A673 (cell line): ENCODE measurements around the gene SLC12A7. TPM values are rescaled to one million over a fixed set of nuclear protein-coding genes. Genes with fewer than 3 reads are reported as not detected.

Experiments
- BruUV-seq: library from RNA; stranded (reverse); fragments of 400-500 nt; replicated peaks from 2 replicates; lab custom pipeline; 2021; lab: Mats Ljungman, UMichigan
- CTCF ChIA-PET: fragments of 300-600 bp; sonication (Branson Sonifier 250); formaldehyde crosslinking; loops from one replicate; lab custom pipeline; 2022; ENCODE audit warnings: antibody characterized with exemption; lab: Charles Lee
- POLR2A ChIA-PET: fragments of 300-600 bp; sonication (Branson Sonifier 250); formaldehyde crosslinking; loops from one replicate; lab custom pipeline; 2022; ENCODE audit warnings: antibody characterized with exemption; ENCODE audit not compliant: low non-redundant PET; lab: Charles Lee
- DNase-seq: peaks from one replicate; pipeline ENCODE4 v3.0.0-alpha.2; 2015; ENCODE audit warnings: low spot score
- H3K27ac ChIP-seq: fragments of 200-600 bp; sonication (generic); 2 replicates; pipeline ENCODE4 v1.5.1; 2016; ENCODE audit warnings: mixed run types, low read depth, mild to moderate bottlenecking, mixed read lengths, antibody characterized with exemption, low read length; ENCODE audit not compliant: poor library complexity, severe bottlenecking
- H3K27me3 ChIP-seq: fragments of 200-600 bp; sonication (generic); replicated peaks from 2 replicates; pipeline ENCODE4 v1.6.1; 2017; ENCODE audit warnings: mixed run types, low read depth, mild to moderate bottlenecking, mixed read lengths, antibody characterized with exemption, low read length; ENCODE audit not compliant: insufficient read depth, poor library complexity
- H3K36me3 ChIP-seq: fragments of 200-600 bp; sonication (generic); 2 replicates; pipeline ENCODE4 v1.6.1; 2016; ENCODE audit warnings: mixed run types, mild to moderate bottlenecking, mixed read lengths, antibody characterized with exemption, low read length; ENCODE audit not compliant: insufficient read depth, poor library complexity, severe bottlenecking
- H3K4me1 ChIP-seq: fragments of 200-600 bp; sonication (generic); 2 replicates; pipeline ENCODE4 v1.6.1; 2017; ENCODE audit warnings: mixed run types, mild to moderate bottlenecking, mixed read lengths, antibody characterized with exemption, low read length; ENCODE audit not compliant: insufficient read depth, poor library complexity, severe bottlenecking
- H3K4me3 ChIP-seq: fragments of 200-600 bp; sonication (generic); 2 replicates; pipeline ENCODE4 v1.5.1; 2016; ENCODE audit warnings: low read depth, mixed run types, mild to moderate bottlenecking, mixed read lengths, low read length; ENCODE audit not compliant: poor library complexity, severe bottlenecking
- H3K9me3 ChIP-seq: fragments of 200-600 bp; sonication (generic); 2 replicates; pipeline ENCODE4 v1.6.1; 2016; ENCODE audit warnings: mixed run types, low read depth, mild to moderate bottlenecking, mixed read lengths, antibody characterized with exemption, low read length; ENCODE audit not compliant: poor library complexity, severe bottlenecking
- CTCF ChIP-seq: fragments of 300-800, 200-600 bp; sonication (generic); conservative IDR thresholded peaks from 2 replicates; pipeline ENCODE4 v1.5.1; 2017; ENCODE audit warnings: low read depth, mild to moderate bottlenecking, antibody characterized with exemption, low read length, moderate library complexity, mixed read lengths
- EZH2 ChIP-seq: fragments of 200-600 bp; sonication (generic); IDR thresholded peaks from 2 replicates; pipeline ENCODE4 v1.6.1; 2017; ENCODE audit warnings: borderline replicate concordance, low read depth, mild to moderate bottlenecking, mixed read lengths, antibody characterized with exemption, low read length; ENCODE audit not compliant: poor library complexity, severe bottlenecking
- intact Hi-C: fragments of 100-400 bp; cut with micrococcal nuclease; formaldehyde crosslinking; loops from one replicate; pipeline ENCODE4 v1.10.0; 2022; ENCODE audit not compliant: unreplicated experiment
- total RNA-seq: library from RNA; stranded (reverse); gene quantifications from 2 replicates; pipeline ENCODE4 v1.2.3, GENCODE V29; 2021

Gene SLC12A7
- total RNA-seq, 1 experiment from 2014 or later: 45.2 TPM

GRCh38 chr5:1048861-1049838 is 62.7 kb downstream of the SLC12A7 start:
- H3K27ac ChIP-seq: no peak overlapping the region
- H3K36me3 ChIP-seq: no peaks in the 10 kb centered on the region
- ChIA-PET CTCF (no interaction called here), POLR2A (no interaction called here)
- no TSS peak for BruUV-seq
- no peak overlapping the region for H3K4me3 ChIP-seq
- intact Hi-C loops: no loop called here
- no peaks in the 10 kb centered on the region for H3K4me1 ChIP-seq
- DNase-seq: no peak
- H3K27me3 ChIP-seq: no peaks in the 10 kb centered on the region
- H3K9me3 ChIP-seq: no peaks in the 10 kb centered on the region
- TF ChIP-seq CTCF (no peak), EZH2 (no peak)

DNA sequence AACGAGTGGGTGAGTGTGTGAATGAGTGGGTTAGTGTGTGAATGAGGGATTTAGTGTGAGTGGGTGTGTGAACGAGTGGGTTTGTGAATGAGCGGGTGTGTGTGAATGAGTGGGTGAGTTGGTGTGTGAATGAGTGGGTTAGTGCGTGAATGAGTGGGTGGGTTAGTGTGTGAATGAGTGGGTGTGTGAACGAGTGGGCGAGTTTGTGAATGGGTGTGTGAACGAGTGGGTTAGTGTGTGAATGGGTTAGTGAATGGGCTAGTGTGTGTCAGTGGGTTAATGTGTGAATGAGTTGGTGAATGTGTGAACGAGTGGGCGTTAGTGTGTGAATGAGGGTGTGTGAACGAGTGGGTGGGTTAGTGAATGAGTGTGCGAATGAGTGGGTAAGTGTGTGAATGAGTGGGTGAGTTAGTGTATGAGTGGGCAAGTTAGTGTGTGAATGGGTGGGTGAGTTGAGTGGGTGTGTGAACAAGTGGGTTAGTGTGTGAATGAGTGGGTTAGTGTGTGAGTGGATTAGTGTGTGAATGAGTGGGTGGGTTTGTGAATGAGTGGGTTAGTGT is 63.6 kb downstream of the SLC12A7 start:
- BruUV-seq: no TSS peak
- Histone ChIP-seq H3K4me1 (no peaks in the 10 kb centered on the region), H3K4me3 (no peak overlapping the region), H3K9me3 (no peaks in the 10 kb centered on the region), H3K36me3 (no peaks in the 10 kb centered on the region), H3K27ac (no peak overlapping the region), H3K27me3 (no peaks in the 10 kb centered on the region)
- intact Hi-C loops: no loop called here
- no peak for TF ChIP-seq CTCF
- TF ChIP-seq EZH2: no peak
- POLR2A ChIA-PET: no interaction called here
- DNase-seq: no peak
- CTCF ChIA-PET: no interaction called here

GRCh38 chr5:1047332-1047965 is 64.4 kb downstream of the SLC12A7 start:
- TF ChIP-seq EZH2 (no peak), CTCF (no peak)

More at GRCh38 chr5:1047332-1047965, 64.4 kb downstream of the SLC12A7 start:
- intact Hi-C loops: no loop called here
- Histone ChIP-seq H3K9me3 (no peaks in the 10 kb centered on the region), H3K27me3 (no peaks in the 10 kb centered on the region), H3K4me3 (no peak overlapping the region), H3K36me3 (no peaks in the 10 kb centered on the region), H3K27ac (no peak overlapping the region), H3K4me1 (no peaks in the 10 kb centered on the region)
- ChIA-PET POLR2A (no interaction called here), CTCF (no interaction called here)
- no peak for DNase-seq
- BruUV-seq: TSS peak; percentile 27
